Vagina (tissue), 2 donors: ENCODE data around the gene CHST2. TPM values are rescaled to one million over a fixed set of nuclear protein-coding genes. Genes with fewer than 3 reads are reported as not detected.

ENCODE experiments used
- DNase-seq, 2 donors: peaks; one replicate each; pipeline ENCODE4 v3.0.0-alpha.2; 2017; ENCODE audit errors: extremely low spot score in 2 of 2
- H3K27ac ChIP-seq: fragments of 200-600 bp; sonication (generic); one replicate; pipeline ENCODE4 v1.5.1; 2019
- H3K27me3 ChIP-seq: fragments of 200-600 bp; sonication (generic); one replicate; pipeline ENCODE4 v1.5.1; 2019
- H3K36me3 ChIP-seq, 2 donors: fragments of 200-600 bp; sonication (generic); one replicate each; pipeline ENCODE4 v1.5.1; 2017 to 2019
- H3K4me1 ChIP-seq: fragments of 200-600 bp; sonication (generic); one replicate; pipeline ENCODE4 v1.5.1; 2019
- H3K4me3 ChIP-seq, 2 donors: fragments of 200-600 bp; sonication (generic); 1 replicate in 1 of 2; 2 replicates in 1 of 2; pipeline ENCODE4 v1.5.1; 2016 to 2019
- H3K9me3 ChIP-seq: fragments of 200-600 bp; sonication (generic); one replicate; pipeline ENCODE4 v1.5.1; 2019
- POLR2A ChIP-seq, 2 donors: fragments of 450-650 bp; IDR thresholded peaks; one replicate each; pipeline ENCODE4 v1.6.1; 2017; ENCODE audit warnings: antibody characterized with exemption in 2 of 2, mild to moderate bottlenecking in 2 of 2, moderate library complexity in 2 of 2
- POLR2AphosphoS5 ChIP-seq, 2 donors: sonication (generic); formaldehyde crosslinking; IDR thresholded peaks; one replicate each; pipeline ENCODE4 v1.9.0; 2017; ENCODE audit warnings: antibody characterized with exemption in 2 of 2, mild to moderate bottlenecking in 2 of 2, low read depth in 1 of 2; ENCODE audit not compliant: insufficient read depth in 1 of 2
- intact Hi-C: fragments of 100-400 bp; cut with DNase I; formaldehyde crosslinking; loops from one replicate; pipeline ENCODE4 v1.15.1; 2023
- total RNA-seq: library from RNA; depleted of rRNA; stranded (reverse); fragments of >200 nt; gene quantifications from one replicate; pipeline ENCODE4 v1.2.3, GENCODE V29; 2016
- TF ChIP-seq, protein P1 (sequence below), 3 experiments: fragments of 450-650 bp in 2 of 3; fragments of 200-600 bp in 1 of 3; sonication (generic) in 1 of 3; IDR thresholded peaks; one replicate each; pipeline ENCODE4 v1.5.1; 2017 to 2019; ENCODE audit warnings: antibody characterized with exemption in 3 of 3, mild to moderate bottlenecking in 2 of 3, moderate library complexity in 2 of 3

Gene CHST2
- total RNA-seq, 1 donor from 2014 or later: 12.5 TPM

DNA sequence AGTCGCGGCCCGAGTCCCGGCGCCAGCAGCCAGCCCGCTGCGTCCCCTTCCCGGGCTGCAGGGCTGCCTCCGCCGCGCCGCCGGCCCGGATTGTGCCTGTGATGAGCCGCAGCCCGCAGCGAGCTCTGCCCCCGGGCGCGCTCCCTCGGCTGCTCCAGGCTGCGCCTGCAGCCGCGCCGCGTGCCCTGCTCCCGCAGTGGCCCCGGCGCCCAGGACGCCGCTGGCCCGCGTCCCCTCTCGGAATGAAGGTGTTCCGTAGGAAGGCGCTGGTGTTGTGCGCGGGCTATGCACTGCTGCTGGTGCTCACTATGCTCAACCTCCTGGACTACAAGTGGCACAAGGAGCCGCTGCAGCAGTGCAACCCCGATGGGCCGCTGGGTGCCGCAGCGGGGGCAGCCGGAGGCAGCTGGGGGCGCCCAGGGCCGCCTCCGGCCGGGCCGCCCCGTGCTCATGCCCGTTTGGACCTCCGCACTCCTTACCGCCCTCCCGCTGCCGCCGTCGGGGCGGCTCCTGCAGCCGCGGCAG is 1.2 kb downstream of the CHST2 start:
- Histone ChIP-seq H3K27me3 (no peaks in the 10 kb centered on the region), H3K27ac (peak overlapping the region; percentile 67), H3K4me1 (peaks cover 6% of the 10 kb centered on the region), H3K4me3 (peak overlapping the region; percentile 80 to 81), H3K36me3 (no peaks in the 10 kb centered on the region), H3K9me3 (no peaks in the 10 kb centered on the region)
- no peak for DNase-seq
- intact Hi-C loops: no loop called here
- no peak for TF ChIP-seq POLR2AphosphoS5 (IDR thresholded peaks at IDR 0.05; ENCODE audit: insufficient read depth in 1 of 2, low read depth in 1 of 2)
- TF ChIP-seq, protein P1, sequence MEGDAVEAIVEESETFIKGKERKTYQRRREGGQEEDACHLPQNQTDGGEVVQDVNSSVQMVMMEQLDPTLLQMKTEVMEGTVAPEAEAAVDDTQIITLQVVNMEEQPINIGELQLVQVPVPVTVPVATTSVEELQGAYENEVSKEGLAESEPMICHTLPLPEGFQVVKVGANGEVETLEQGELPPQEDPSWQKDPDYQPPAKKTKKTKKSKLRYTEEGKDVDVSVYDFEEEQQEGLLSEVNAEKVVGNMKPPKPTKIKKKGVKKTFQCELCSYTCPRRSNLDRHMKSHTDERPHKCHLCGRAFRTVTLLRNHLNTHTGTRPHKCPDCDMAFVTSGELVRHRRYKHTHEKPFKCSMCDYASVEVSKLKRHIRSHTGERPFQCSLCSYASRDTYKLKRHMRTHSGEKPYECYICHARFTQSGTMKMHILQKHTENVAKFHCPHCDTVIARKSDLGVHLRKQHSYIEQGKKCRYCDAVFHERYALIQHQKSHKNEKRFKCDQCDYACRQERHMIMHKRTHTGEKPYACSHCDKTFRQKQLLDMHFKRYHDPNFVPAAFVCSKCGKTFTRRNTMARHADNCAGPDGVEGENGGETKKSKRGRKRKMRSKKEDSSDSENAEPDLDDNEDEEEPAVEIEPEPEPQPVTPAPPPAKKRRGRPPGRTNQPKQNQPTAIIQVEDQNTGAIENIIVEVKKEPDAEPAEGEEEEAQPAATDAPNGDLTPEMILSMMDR (IDR thresholded peaks at IDR 0.05): peak in 1 of 3 experiments; percentile 34
- TF ChIP-seq POLR2A (IDR thresholded peaks at IDR 0.05): no peak

DNA sequence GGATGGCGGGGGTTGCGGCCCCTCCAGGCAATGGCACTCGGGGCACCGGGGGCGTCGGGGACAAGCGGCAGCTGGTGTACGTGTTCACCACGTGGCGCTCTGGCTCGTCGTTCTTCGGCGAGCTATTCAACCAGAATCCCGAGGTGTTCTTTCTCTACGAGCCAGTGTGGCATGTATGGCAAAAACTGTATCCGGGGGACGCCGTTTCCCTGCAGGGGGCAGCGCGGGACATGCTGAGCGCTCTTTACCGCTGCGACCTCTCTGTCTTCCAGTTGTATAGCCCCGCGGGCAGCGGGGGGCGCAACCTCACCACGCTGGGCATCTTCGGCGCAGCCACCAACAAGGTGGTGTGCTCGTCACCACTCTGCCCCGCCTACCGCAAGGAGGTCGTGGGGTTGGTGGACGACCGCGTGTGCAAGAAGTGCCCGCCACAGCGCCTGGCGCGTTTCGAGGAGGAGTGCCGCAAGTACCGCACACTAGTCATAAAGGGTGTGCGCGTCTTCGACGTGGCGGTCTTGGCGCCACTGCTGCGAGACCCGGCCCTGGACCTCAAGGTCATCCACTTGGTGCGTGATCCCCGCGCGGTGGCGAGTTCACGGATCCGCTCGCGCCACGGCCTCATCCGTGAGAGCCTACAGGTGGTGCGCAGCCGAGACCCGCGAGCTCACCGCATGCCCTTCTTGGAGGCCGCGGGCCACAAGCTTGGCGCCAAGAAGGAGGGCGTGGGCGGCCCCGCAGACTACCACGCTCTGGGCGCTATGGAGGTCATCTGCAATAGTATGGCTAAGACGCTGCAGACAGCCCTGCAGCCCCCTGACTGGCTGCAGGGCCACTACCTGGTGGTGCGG is 1.9 kb downstream of the CHST2 start:
- TF ChIP-seq POLR2AphosphoS5 (IDR thresholded peaks at IDR 0.05; ENCODE audit: insufficient read depth in 1 of 2, low read depth in 1 of 2) (peak in 1 of 2 donors; percentile 19), POLR2A (IDR thresholded peaks at IDR 0.05) (no peak)
- TF ChIP-seq, protein P1 (IDR thresholded peaks at IDR 0.05): peak; percentile 2 to 21 (median 18)
- Histone ChIP-seq H3K27ac (peak overlapping the region; percentile 67), H3K9me3 (no peaks in the 10 kb centered on the region), H3K4me1 (peaks cover 6% of the 10 kb centered on the region), H3K36me3 (no peaks in the 10 kb centered on the region), H3K4me3 (peak overlapping the region; percentile 80 to 81), H3K27me3 (no peaks in the 10 kb centered on the region)
- intact Hi-C loops: no loop called here
- no peak for DNase-seq

DNA sequence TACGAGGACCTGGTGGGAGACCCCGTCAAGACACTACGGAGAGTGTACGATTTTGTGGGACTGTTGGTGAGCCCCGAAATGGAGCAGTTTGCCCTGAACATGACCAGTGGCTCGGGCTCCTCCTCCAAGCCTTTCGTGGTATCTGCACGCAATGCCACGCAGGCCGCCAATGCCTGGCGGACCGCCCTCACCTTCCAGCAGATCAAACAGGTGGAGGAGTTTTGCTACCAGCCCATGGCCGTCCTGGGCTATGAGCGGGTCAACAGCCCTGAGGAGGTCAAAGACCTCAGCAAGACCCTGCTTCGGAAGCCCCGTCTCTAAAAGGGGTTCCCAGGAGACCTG is 2.5 kb downstream of the CHST2 start:
- H3K4me1 ChIP-seq: peaks cover 6% of the 10 kb centered on the region
- H3K27ac ChIP-seq: no peak overlapping the region
- H3K27me3 ChIP-seq: no peaks in the 10 kb centered on the region
- no peak for TF ChIP-seq POLR2A (IDR thresholded peaks at IDR 0.05)
- no peak for DNase-seq
- peak overlapping the region in 1 of 2 donors; percentile 81 for H3K4me3 ChIP-seq
- H3K36me3 ChIP-seq: no peaks in the 10 kb centered on the region
- intact Hi-C loops: no loop called here
- no peaks in the 10 kb centered on the region for H3K9me3 ChIP-seq

DNA sequence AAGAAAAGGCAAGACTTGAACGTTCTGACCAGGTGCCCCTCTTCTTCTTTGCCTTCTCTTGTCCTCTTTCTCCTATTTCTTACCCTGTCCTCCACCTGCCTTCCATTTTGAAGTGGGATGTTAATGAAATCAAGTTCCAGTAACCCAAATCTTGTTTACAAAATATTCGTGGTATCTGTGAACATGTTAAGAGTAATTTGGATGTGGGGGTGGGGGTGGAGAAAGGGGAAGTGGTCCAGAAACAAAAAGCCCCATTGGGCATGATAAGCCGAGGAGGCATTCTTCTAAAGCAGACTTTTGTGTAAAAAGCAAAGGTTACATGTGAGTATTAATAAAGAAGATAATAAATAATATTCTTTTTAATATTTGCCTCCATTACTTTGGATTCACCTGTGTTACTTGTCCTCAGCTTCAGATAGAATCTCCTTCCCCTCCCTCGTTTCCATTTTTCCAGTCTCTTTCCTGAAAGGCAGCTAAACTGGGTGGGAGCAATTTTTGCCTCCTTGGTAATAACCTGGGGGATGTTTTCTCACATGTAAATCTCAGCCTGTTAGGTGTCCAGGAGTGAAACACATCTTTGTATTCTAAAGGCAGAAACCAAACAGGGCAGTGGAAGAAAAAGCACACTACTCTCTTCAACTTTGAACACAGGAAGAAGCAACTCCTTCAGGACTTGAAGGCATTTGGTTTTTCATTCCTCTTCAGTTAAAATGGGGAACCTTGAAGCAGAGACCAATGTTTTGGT is 3.2 kb downstream of the CHST2 start:
- H3K9me3 ChIP-seq: no peaks in the 10 kb centered on the region
- no peaks in the 10 kb centered on the region for H3K27me3 ChIP-seq
- H3K4me1 ChIP-seq: peaks cover 6% of the 10 kb centered on the region
- H3K36me3 ChIP-seq: no peaks in the 10 kb centered on the region
- DNase-seq: no peak
- no peak overlapping the region for H3K27ac ChIP-seq
- H3K4me3 ChIP-seq: no peak overlapping the region
- intact Hi-C loops: no loop called here
- TF ChIP-seq, protein P1 (IDR thresholded peaks at IDR 0.05): no peak
- TF ChIP-seq POLR2AphosphoS5 (IDR thresholded peaks at IDR 0.05; ENCODE audit: insufficient read depth in 1 of 2, low read depth in 1 of 2) (no peak), POLR2A (IDR thresholded peaks at IDR 0.05) (no peak)

DNA sequence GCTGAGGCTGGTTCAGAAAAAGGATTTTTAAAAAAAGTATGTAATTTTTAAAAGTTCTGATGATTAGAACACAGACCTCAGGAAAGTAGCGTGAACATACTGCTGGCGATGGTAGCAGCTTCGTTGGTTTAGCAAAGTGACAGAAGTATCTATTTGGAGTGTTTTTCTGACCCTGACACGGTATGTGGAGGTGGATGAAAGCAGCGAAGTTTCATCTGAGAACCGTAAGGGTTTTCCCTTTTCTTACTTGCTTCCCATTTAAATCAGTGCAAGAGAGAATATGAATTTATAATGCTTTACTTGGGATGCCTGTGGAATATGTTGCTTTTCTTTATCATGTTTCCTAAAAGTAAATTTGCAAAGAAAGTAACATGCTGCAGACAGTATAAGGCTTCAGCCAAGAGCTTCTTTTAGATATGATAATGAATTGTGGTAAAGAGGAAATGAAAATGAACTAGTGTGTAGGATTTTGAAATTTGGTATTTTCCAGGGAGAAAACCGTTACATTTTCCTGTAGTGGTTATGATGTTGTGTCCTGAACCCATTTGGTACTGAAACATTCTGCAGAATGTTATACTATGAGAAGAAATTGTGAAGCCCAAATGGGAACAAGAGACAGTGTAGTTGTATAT is 3.9 kb downstream of the CHST2 start:
- no peaks in the 10 kb centered on the region for H3K9me3 ChIP-seq
- no peak overlapping the region for H3K4me3 ChIP-seq
- DNase-seq: no peak
- no peaks in the 10 kb centered on the region for H3K36me3 ChIP-seq
- H3K27ac ChIP-seq: no peak overlapping the region
- intact Hi-C loops: no loop called here
- H3K4me1 ChIP-seq: peaks cover 6% of the 10 kb centered on the region
- H3K27me3 ChIP-seq: no peaks in the 10 kb centered on the region
- no peak for TF ChIP-seq POLR2AphosphoS5 (IDR thresholded peaks at IDR 0.05; ENCODE audit: insufficient read depth in 1 of 2, low read depth in 1 of 2)
- TF ChIP-seq POLR2A (IDR thresholded peaks at IDR 0.05): no peak
- TF ChIP-seq, protein P1 (IDR thresholded peaks at IDR 0.05): no peak
